GM18498 (cell line): ENCODE data around the gene HOXB2.
A peak's percentile ranks its signal among the peaks of the same experiment; 100 is the strongest.

Experiments used
- ATAC-seq: cut with Tn5 transposase; IDR thresholded peaks from one replicate; pipeline ENCODE4 v1.9.1; 2021; ENCODE audit warnings: mild to moderate bottlenecking, moderate library complexity; ENCODE audit not compliant: unreplicated experiment

Gene HOXB2

DNA sequence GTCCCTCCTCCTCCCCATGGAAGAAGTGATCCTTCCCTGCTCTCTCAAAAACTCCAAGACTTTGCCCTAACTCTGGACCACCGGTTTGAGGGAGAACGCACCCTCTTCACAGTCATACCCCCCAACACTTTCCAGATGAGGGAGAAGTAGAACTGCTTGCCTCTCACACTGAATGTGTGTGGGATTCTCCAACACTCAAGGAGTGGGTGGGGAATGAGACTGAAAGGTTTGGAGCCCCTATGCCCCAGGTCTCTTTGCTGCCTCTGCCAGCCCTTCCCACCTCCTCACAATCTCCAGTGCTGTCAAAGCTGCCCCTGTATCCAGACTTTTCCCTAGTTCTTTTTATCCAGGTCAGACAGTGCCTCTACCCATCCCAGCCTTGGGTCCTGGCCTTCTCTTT, 21.8 kb upstream of the HOXB2 start:
- no peak for ATAC-seq

- no peak for ATAC-seq
Measured at GRCh38 chr17:48565925-48566710, 21.2 kb upstream of the HOXB2 start.

- no peak for ATAC-seq
Measured at GRCh38 chr17:48565022-48565554, 20.2 kb upstream of the HOXB2 start.

GRCh38 chr17:48564188-48565021, 19.5 kb upstream of the HOXB2 start:
- ATAC-seq, result no peak

DNA sequence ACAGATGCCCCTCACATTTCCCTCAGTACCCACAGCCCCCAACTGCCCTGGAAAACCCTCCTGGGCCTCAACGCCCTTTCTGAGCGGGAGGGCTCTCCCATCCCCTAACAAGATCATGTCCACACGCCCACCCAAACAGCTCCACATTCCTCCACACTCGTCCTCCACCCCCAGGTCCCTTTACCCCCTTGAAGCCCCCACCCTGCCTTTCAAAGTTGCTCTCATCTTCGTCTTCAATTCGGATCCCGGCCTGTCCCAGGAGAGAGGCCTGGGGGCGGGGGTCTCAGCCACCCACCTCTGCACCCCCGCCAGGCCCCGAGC, 18.9 kb upstream of the HOXB2 start:
- ATAC-seq, result no peak

GRCh38 chr17:48563385-48563838, 18.5 kb upstream of the HOXB2 start:
- ATAC-seq, result no peak

GRCh38 chr17:48562934-48563333, 18.0 kb upstream of the HOXB2 start:
- ATAC-seq, result no peak

DNA sequence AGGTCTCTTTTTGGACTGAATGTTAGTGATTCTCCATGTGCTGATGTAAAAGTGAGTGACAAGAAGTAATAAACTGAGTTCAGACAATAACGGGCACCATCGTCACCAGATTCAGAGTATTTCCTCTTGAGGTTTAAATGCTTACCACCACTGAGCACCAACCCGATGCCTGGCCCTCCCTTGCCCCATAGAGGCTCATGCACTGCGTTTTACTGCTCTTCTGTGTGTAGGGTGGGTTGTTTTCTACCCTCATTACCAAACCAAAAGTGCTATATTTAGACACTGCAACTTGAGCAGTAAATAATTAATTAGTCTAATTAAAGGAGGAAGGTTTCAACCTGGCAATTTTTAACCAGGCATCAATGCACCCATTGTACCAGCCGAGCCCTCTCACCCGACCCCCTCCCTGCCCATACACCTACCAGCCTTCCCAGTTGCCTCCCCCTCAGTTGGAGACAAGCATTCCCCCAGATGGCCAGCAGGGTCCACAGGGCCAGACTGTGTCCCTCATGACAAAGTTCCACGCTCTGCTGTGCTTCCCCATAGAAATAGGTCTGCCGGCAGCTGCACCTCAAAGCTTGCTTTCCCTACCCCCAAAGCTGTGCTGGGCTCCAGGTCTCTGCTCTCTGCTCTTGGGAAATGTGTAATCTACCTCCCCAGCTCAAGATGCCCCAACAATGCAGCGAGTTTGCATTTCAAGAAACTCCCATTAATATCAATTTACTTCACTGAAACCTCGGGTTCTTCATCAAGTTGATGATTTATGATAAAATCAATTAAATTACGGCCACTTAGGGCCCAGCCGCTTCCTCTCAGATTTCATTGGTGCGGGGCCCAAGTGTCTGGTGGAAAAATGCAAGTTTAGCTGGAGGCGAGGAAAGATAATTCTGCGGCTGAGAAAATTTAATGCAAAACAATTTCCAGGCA, 17.2 kb upstream of the HOXB2 start:
- peak; percentile 53 for ATAC-seq

- ATAC-seq, result no peak
Measured at GRCh38 chr17:48559840-48560817, 15.2 kb upstream of the HOXB2 start.

GRCh38 chr17:48559122-48559839, 14.4 kb upstream of the HOXB2 start:
- ATAC-seq, result no peak

GRCh38 chr17:48558831-48559121, 13.9 kb upstream of the HOXB2 start:
- no peak for ATAC-seq

DNA sequence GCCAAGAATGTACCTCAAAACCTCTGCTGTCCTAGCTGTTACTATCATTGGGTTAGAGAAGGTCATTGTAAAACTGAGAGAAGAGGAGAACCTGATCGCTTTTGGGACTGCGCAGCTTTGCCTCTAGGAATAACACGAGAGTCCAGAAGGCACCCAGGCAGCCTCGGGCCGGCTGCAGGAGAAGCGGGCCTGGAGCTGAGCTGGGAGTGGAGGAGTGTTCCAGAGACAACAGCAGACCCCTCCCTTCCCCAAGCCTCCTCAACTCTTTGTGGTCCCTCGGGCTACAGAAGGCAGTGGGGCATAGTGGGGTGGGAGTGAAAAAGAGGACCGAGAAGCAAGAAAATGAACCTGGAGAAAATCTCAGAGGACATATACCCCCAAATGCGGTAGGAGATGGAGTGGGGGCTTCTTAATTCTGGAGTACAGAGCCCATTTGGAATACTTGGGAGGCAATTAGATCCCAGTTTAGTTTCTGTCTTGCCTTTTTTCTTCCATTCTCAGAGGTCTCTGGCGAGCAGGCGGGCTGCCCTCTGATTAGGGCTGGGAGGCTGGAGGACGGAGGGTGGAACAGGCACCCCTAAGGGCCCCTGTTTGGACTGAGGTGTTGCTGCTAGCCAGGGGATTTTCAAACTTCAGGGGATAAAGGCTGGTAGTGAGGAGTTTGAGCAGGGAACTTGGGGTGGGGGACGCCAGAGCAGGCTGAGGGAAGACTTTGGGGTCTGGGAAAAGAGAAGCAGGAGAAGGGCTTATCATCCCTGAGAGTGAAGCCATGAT, 13.3 kb upstream of the HOXB2 start:
- ATAC-seq, result no peak

GRCh38 chr17:48556576-48557401, 11.9 kb upstream of the HOXB2 start:
- no peak for ATAC-seq

- no peak for ATAC-seq
Measured at GRCh38 chr17:48556229-48556575, 11.3 kb upstream of the HOXB2 start.

GRCh38 chr17:48555258-48556228, 10.6 kb upstream of the HOXB2 start:
- no peak for ATAC-seq

DNA sequence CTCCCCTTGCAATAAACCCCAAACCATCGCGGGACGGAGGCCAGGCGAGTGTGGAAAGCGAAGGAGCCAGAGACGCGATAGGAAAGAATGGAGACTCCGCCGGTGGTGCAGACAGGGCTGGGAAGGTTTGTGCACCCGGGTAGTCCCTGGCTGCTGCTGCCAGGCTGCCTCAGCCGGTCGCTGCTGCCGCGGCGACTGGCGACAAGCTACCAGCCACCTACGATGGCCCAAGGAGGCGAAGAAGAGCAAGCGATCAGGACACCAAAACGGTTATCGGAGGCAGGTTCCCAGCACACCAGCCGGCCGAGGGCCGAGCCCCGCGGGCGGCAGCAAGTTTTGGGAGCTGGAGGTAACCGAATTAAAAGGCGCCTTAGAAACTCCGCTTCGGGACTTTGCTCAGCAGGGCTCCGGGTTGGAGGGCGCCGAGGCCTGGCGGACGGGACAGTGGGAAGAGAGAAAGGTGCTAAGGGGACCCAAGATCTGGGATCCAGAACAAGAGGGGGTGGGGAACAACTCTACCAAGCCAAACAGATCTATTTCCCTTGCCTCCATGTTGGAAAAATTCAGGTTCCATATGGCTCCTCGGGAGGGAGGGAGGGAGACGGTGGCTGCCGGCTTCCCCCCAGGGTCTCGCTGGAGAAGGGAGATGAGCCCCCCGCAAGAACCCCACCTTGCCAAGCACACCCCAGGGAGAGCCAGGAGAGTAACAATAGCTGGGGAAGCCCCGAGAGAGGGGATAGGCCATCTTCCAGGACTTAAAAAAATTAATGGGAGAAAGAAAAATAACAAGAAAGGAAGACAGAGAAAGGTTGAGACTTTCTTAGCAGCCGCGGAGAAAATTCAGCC, 9.7 kb upstream of the HOXB2 start:
- no peak for ATAC-seq
